Measurements from ENCODE around the gene ATG2A.

DNA sequence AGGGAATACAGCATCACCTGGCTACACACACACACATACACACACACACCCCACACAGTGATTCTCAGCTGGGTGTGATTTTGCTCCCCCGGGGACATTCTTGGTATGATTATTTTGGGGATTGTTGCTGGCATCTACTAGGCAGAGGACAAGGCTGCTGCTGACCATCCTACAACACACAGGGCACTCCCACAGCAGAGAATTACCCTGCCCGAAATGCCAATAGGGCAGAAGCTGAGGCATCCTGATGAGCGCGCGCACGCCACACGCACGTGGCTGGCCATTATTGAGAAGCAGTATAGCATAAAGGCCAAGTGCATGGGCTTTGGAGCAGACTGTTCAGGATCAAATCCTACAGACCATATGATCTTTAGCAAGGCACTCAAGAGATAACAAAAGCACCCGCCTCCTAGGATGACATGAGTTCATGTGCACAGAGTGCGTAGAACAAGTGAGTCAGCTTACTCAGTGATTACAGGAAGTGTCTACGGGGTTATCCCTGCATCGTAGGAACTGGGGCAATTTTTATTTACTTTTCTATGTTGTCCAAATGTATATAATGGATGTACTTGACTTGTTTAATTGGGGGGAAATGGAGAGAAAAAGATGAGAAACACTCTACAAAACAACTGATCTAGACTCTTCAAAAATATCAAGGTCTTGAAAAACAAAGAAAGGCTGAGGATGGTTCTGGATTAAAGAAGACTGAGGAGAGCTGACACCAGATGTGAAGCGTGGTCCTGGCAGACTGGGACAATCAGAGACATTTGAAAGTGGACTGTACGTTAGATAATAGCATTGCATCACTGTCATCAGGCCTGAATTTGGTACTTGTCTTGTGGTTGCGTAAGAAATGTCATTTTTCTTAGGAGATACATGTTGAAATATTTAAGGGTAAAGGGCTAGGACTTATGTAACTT, 31.4 kb downstream of the ATG2A start:
- TF ChIP-seq RAD21 (IDR thresholded peaks at IDR 0.05; ENCODE audit: insufficient read depth, low read depth, low read length): no peak
- TF ChIP-seq ZBTB33 (IDR thresholded peaks at IDR 0.05): no peak
- no peak for TF ChIP-seq EP300 (IDR thresholded peaks at IDR 0.05; ENCODE audit: borderline replicate concordance in 1 of 2, control insufficient read depth in 1 of 2, low read depth in 2 of 2, low read length in 2 of 2)
- no peak for TF ChIP-seq CHD4 (IDR thresholded peaks at IDR 0.05)
- no peak for TF ChIP-seq RUNX3 (IDR thresholded peaks at IDR 0.05; ENCODE audit: low read length)
- no peak for TF ChIP-seq ZNF274 (IDR thresholded peaks at IDR 0.05; ENCODE audit: insufficient read depth, insufficient read length)
